SKM-1 treated with dmso at 0.1 percent for 144 hours (cell line): ENCODE data around the gene ARFGEF3.
"Not testable (repeated sequence)": the region's sequence is repeated elsewhere in the genome, so short reads cannot be mapped to it uniquely, and the experiment has no call there.

Experiments used
- DNase-seq: peaks from one replicate; lab custom pipeline; 2025; ENCODE audit not compliant: unreplicated experiment; lab: John Stamatoyannopoulos, UW

The ARFGEF3 gene

GRCh38 chr6:138341176-138341575 is 179.4 kb downstream of the ARFGEF3 start:
- no peak for DNase-seq

- DNase-seq, result no peak
These were observed 181.4 kb downstream of the ARFGEF3 start for GRCh38 chr6:138343112-138343511.

- DNase-seq, result no peak
These were observed 184.0 kb downstream of the ARFGEF3 start for GRCh38 chr6:138345565-138346285.

- DNase-seq, result no peak
These were observed 184.8 kb downstream of the ARFGEF3 start for GRCh38 chr6:138346302-138347195.

GRCh38 chr6:138347864-138348263 is 186.1 kb downstream of the ARFGEF3 start:
- no peak for DNase-seq

- DNase-seq, result no peak
These were observed 188.2 kb downstream of the ARFGEF3 start for GRCh38 chr6:138349891-138350290.

- DNase-seq, result no peak
These were observed 196.2 kb downstream of the ARFGEF3 start for GRCh38 chr6:138357928-138358327.

- not testable (repeated sequence) for DNase-seq
These were observed 206.9 kb downstream of the ARFGEF3 start for GRCh38 chr6:138368684-138369083.

- no peak for DNase-seq
These were observed 209.1 kb downstream of the ARFGEF3 start for GRCh38 chr6:138370631-138371451.

- DNase-seq, result no peak
These were observed 209.6 kb downstream of the ARFGEF3 start for GRCh38 chr6:138371452-138371711.

- no peak for DNase-seq
These were observed 210.0 kb downstream of the ARFGEF3 start for GRCh38 chr6:138371720-138372119.

- no peak for DNase-seq
These were observed 211.1 kb downstream of the ARFGEF3 start for GRCh38 chr6:138372711-138373463.

GRCh38 chr6:138374230-138374629 is 212.5 kb downstream of the ARFGEF3 start:
- no peak for DNase-seq

- DNase-seq, result no peak
These were observed 213.1 kb downstream of the ARFGEF3 start for GRCh38 chr6:138374815-138375214.

GRCh38 chr6:138377042-138377441 is 215.3 kb downstream of the ARFGEF3 start:
- no peak for DNase-seq

- no peak for DNase-seq
These were observed 216.1 kb downstream of the ARFGEF3 start, which contains the start of gene SMIM28 for GRCh38 chr6:138377844-138378243. Gene SMIM28, plus strand, starts transcription at chr6:138377905. Its CDS starts 168 bp downstream, at chr6:138378073.

GRCh38 chr6:138378463-138378862 is 216.7 kb downstream of the ARFGEF3 start:
- DNase-seq, result no peak

- DNase-seq, result no peak
These were observed 220.9 kb downstream of the ARFGEF3 start for GRCh38 chr6:138382498-138383265.

- DNase-seq, result no peak
These were observed 222.0 kb downstream of the ARFGEF3 start for GRCh38 chr6:138383776-138384175.

GRCh38 chr6:138386897-138387296 is 225.2 kb downstream of the ARFGEF3 start:
- DNase-seq, result no peak
